K562 (cell line): ENCODE data around the gene MXRA7. TPM values are rescaled to one million over a fixed set of nuclear protein-coding genes. Genes with fewer than 3 reads are reported as not detected.

Experiments
- CBX2 ChIP-seq: fragments of 200-600 bp; sonication (generic); IDR thresholded peaks from one replicate; pipeline ENCODE4 v1.6.1; 2012; ENCODE audit warnings: mild to moderate bottlenecking, low read length, inconsistent platforms; ENCODE audit not compliant: insufficient read depth, poor library complexity, severe bottlenecking
- EP400 ChIP-seq: fragments of 450-650 bp; IDR thresholded peaks from 2 replicates; pipeline ENCODE4 v1.6.1; 2017; ENCODE audit warnings: antibody characterized with exemption, mild to moderate bottlenecking, moderate library complexity
- KAT7 ChIP-seq: sonication (generic); formaldehyde crosslinking; IDR thresholded peaks from 2 replicates; pipeline ENCODE4 v1.8.0; 2022; ENCODE audit warnings: missing genetic modification reagents, mild to moderate bottlenecking, borderline replicate concordance
- MTA2 ChIP-seq: fragments of 450-650 bp; IDR thresholded peaks from 2 replicates; pipeline ENCODE4 v1.6.1; 2016; ENCODE audit warnings: low read depth
- PBX2 ChIP-seq, 2 experiments: IDR thresholded peaks in 1 of 2; conservative IDR thresholded peaks in 1 of 2; 2 replicates each; pipeline ENCODE4 v1.6.1; 2016; ENCODE audit warnings: low read depth in 2 of 2, mild to moderate bottlenecking in 1 of 2, missing compliant biosample characterization in 1 of 2, missing genetic modification characterization in 1 of 2, moderate library complexity in 1 of 2
- PKNOX1 ChIP-seq: fragments of 450-650 bp; IDR thresholded peaks from 2 replicates; pipeline ENCODE4 v1.6.1; 2016
- SFPQ ChIP-seq: fragments of 200-400 bp; formaldehyde crosslinking; IDR thresholded peaks from 2 replicates; pipeline ENCODE4 v1.6.1; 2017; ENCODE audit warnings: mild to moderate bottlenecking, low read depth, low read length, moderate library complexity
- TAF9B ChIP-seq: fragments of 450-650 bp; IDR thresholded peaks from 2 replicates; pipeline ENCODE4 v1.6.1; 2018; ENCODE audit warnings: mild to moderate bottlenecking; ENCODE audit not compliant: partially characterized antibody
- TCF7 ChIP-seq: sonication (generic); IDR thresholded peaks from 2 replicates; pipeline ENCODE4 v1.6.1; 2016; ENCODE audit warnings: antibody characterized with exemption, borderline replicate concordance
- ZNF395 ChIP-seq: fragments of 200-800 bp; sonication (Bioruptor generic); IDR thresholded peaks from 2 replicates; pipeline ENCODE4 v1.6.1; 2017; ENCODE audit warnings: missing genetic modification characterization, missing compliant biosample characterization
- polyA plus RNA-seq, 8 experiments: library from polyadenylated mRNA; depleted of rRNA in 4 of 8; stranded (reverse) in 5 of 8; unstranded in 3 of 8; fragments of >200 nt; fragmentation: Nextera tagmentation in 2 of 8; fragmentation: Illumina TruSeq in 1 of 8; extraction: Ambion mirVana in 2 of 8; extraction: Trizol in 1 of 8; gene quantifications; 2 replicates each; pipeline versions ENCODE4 v1.2.1 to v1.2.3, GENCODE V29; 2011 to 2014; ENCODE audit warnings: inconsistent platforms in 1 of 8, missing spikeins in 1 of 8
- total RNA-seq, 7 experiments: library from RNA; depleted of rRNA in 6 of 7; stranded (reverse); fragments of >200 nt in 6 of 7; fragmentation: Illumina TruSeq in 2 of 7; extraction: Trizol in 2 of 7; gene quantifications; 2 replicates each; pipeline versions ENCODE4 v1.2.1 to v1.2.3, GENCODE V29; 2011 to 2021; ENCODE audit warnings: low replicate concordance in 1 of 7
- TF ChIP-seq, protein P1 (sequence below): sonication (generic); formaldehyde crosslinking; IDR thresholded peaks from 2 replicates; pipeline ENCODE4 v1.8.0; 2022; ENCODE audit warnings: missing genetic modification reagents, mild to moderate bottlenecking, borderline replicate concordance
- TF ChIP-seq, protein P2 (sequence below): fragments of 450-650 bp; IDR thresholded peaks from 2 replicates; pipeline ENCODE4 v1.6.1; 2017; ENCODE audit warnings: antibody characterized with exemption, mild to moderate bottlenecking

MXRA7 gene
- total and polyA plus RNA-seq, 9 of the 15 experiments (the other 6 are each of a cell fraction or from before 2014, with no cell fraction given): 2.6 to 38.4 (median 14.3) TPM

DNA sequence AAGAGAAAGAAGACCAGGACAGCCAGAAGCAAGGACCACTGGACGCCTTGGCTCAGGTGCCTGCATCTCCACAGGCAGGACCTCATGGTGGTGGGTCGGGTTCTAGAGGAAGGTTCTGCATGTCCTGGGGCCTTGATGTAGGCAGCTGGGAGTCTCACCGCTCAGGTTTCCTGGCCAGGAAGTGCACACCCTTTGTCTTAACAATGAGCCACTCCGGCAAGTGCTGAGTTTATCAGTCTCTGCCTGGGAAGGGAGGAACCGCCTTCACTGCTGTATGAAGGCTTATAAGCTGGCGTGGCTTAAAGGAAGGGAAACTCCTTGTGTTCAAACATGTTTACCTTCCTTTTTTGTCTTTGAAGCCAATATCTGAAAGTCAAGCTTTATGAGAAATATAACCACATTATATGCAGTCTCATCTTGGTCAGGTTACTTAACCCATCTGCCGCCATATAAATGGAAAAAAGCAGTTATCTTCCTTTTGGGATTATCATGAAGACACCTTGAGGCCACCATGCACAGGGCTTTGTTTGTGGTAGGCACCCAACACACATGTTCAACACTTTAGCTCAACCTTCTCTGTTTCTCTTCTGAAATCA, 67.1 kb downstream of the MXRA7 start, which contains the start of gene ST6GALNAC1 (continued):
- TF ChIP-seq SFPQ: no peak
- TF ChIP-seq PKNOX1: peak; percentile 73
- TF ChIP-seq, protein P1, sequence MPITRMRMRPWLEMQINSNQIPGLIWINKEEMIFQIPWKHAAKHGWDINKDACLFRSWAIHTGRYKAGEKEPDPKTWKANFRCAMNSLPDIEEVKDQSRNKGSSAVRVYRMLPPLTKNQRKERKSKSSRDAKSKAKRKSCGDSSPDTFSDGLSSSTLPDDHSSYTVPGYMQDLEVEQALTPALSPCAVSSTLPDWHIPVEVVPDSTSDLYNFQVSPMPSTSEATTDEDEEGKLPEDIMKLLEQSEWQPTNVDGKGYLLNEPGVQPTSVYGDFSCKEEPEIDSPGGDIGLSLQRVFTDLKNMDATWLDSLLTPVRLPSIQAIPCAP: no peak
- peak; percentile 73 for TF ChIP-seq EP400
- no peak for TF ChIP-seq KAT7 (CRISPR knock-in tag)
- peak; percentile 70 for TF ChIP-seq TAF9B
- 0 out of 2 replicates have a peak, but pooled peaks have one; percentile 20 for TF ChIP-seq MTA2
- no peak for TF ChIP-seq CBX2
- no peak for TF ChIP-seq PBX2 (CRISPR knock-in tag; IDR thresholded peaks at IDR 0.05; ENCODE audit: low read depth)
- peak; percentile 37; the same call in 1 of the 2 replicates for TF ChIP-seq PBX2 (tag; conservative IDR thresholded peaks at IDR 0.05; ENCODE audit: low read depth)
- TF ChIP-seq TCF7: no peak
- TF ChIP-seq, protein P2, sequence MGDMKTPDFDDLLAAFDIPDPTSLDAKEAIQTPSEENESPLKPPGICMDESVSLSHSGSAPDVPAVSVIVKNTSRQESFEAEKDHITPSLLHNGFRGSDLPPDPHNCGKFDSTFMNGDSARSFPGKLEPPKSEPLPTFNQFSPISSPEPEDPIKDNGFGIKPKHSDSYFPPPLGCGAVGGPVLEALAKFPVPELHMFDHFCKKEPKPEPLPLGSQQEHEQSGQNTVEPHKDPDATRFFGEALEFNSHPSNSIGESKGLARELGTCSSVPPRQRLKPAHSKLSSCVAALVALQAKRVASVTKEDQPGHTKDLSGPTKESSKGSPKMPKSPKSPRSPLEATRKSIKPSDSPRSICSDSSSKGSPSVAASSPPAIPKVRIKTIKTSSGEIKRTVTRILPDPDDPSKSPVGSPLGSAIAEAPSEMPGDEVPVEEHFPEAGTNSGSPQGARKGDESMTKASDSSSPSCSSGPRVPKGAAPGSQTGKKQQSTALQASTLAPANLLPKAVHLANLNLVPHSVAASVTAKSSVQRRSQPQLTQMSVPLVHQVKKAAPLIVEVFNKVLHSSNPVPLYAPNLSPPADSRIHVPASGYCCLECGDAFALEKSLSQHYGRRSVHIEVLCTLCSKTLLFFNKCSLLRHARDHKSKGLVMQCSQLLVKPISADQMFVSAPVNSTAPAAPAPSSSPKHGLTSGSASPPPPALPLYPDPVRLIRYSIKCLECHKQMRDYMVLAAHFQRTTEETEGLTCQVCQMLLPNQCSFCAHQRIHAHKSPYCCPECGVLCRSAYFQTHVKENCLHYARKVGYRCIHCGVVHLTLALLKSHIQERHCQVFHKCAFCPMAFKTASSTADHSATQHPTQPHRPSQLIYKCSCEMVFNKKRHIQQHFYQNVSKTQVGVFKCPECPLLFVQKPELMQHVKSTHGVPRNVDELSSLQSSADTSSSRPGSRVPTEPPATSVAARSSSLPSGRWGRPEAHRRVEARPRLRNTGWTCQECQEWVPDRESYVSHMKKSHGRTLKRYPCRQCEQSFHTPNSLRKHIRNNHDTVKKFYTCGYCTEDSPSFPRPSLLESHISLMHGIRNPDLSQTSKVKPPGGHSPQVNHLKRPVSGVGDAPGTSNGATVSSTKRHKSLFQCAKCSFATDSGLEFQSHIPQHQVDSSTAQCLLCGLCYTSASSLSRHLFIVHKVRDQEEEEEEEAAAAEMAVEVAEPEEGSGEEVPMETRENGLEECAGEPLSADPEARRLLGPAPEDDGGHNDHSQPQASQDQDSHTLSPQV: peak; percentile 96
- TF ChIP-seq ZNF395: peak; percentile 79
